Gastroesophageal sphincter (tissue), 4 donors: Measurements from ENCODE around the gene LENG8. TPM values are rescaled to one million over a fixed set of nuclear protein-coding genes. Genes with fewer than 3 reads are reported as not detected.

Experiments
- ATAC-seq: fragments of 150-250 bp; one replicate; pipeline ENCODE4 v1.9.1; 2016; ENCODE audit warnings: mild to moderate bottlenecking, moderate library complexity
- H3K27ac ChIP-seq, 4 donors: fragments of 200-600 bp; sonication (generic) in 3 of 4; 1 replicate in 3 of 4; 2 replicates in 1 of 4; pipeline ENCODE4 v1.5.1; 2016 to 2019
- H3K27me3 ChIP-seq: fragments of 200-600 bp; sonication (generic); one replicate; pipeline ENCODE4 v1.5.1; 2019
- H3K36me3 ChIP-seq, 2 donors: fragments of 200-600 bp; sonication (generic); one replicate each; pipeline ENCODE4 v1.5.1; 2019; ENCODE audit warnings: control low read depth in 1 of 2
- H3K4me1 ChIP-seq, 3 donors: fragments of 200-600 bp; sonication (generic); 1 replicate in 2 of 3; 2 replicates in 1 of 3; pipeline ENCODE4 v1.5.1; 2016 to 2019; ENCODE audit warnings: control low read depth in 2 of 3
- H3K4me3 ChIP-seq, 2 donors: fragments of 200-600 bp; sonication (generic); one replicate each; pipeline ENCODE4 v1.5.1; 2019; ENCODE audit warnings: mild to moderate bottlenecking in 1 of 2, moderate library complexity in 1 of 2
- H3K9me3 ChIP-seq, 3 donors: fragments of 200-600 bp; sonication (generic); one replicate each; pipeline ENCODE4 v1.5.1; 2017 to 2019; ENCODE audit warnings: control low read depth in 2 of 3
- EP300 ChIP-seq: sonication (generic); formaldehyde crosslinking; IDR thresholded peaks from one replicate; pipeline ENCODE4 v1.6.1; 2017; ENCODE audit warnings: antibody characterized with exemption, mild to moderate bottlenecking
- POLR2A ChIP-seq, 2 donors: fragments of 450-650 bp; IDR thresholded peaks; one replicate each; pipeline ENCODE4 v1.6.1; 2017; ENCODE audit warnings: antibody characterized with exemption in 2 of 2, mild to moderate bottlenecking in 2 of 2, moderate library complexity in 1 of 2
- POLR2AphosphoS5 ChIP-seq: sonication (generic); formaldehyde crosslinking; IDR thresholded peaks from one replicate; pipeline ENCODE4 v1.6.1; 2017; ENCODE audit warnings: antibody characterized with exemption
- WGBS, 2 donors: methylation state at CpG; one replicate each; pipeline ENCODE4 v1.1.5; 2018; ENCODE audit warnings: low coverage in 1 of 2; 5-methylcytosine and 5-hydroxymethylcytosine counted together
- total RNA-seq, 4 donors: library from RNA; depleted of rRNA; stranded (reverse); fragments of >200 nt; gene quantifications; one replicate each; pipeline ENCODE4 v1.1.0, GENCODE V29; 2016
- TF ChIP-seq, protein P1 (sequence below), 4 experiments: fragments of 200-600 bp in 2 of 4; fragments of 450-650 bp in 2 of 4; sonication (generic) in 1 of 4; IDR thresholded peaks; one replicate each; pipeline ENCODE4 v1.5.1; 2017 to 2019; ENCODE audit warnings: antibody characterized with exemption in 4 of 4, mild to moderate bottlenecking in 2 of 4, moderate library complexity in 2 of 4

Gene LENG8
- total RNA-seq, 4 donors from 2014 or later = 25.4 to 215 (median 80.9) TPM

DNA sequence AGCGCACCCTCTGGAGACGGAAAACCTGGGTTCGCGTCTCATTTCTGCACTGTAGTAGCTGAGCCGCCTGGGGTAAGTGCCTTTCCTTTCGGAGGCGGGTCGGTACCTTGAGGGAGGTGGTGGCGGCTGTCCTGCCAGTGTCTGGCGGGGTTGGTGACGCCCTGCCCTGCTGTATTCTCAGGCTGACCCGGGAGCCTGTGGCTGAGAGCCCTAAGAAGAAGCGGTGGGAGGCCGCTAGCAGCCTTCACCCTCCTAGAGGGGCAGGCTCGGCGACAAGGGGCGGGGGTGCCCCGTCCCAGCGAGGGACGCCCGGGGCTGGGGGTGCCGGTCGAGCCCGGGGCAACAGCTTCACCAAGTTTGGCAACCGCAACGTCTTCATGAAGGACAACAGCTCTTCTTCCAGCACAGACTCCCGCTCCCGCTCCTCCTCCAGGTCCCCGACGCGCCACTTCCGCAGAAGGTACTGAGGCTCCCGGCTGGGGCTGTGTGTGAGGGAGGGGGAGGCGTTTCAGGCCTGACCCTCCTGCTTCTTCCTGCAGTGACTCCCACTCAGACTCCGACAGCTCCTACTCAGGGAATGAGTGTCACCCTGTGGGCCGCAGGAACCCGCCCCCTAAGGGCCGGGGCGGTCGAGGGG is 6.9 kb downstream of the LENG8 start:
- Histone ChIP-seq H3K36me3 (peaks cover 0 to 97% of the 10 kb centered on the region in 2 donors), H3K27ac (no peak overlapping the region), H3K27me3 (no peaks in the 10 kb centered on the region), H3K4me1 (peaks cover 2 to 65% (median 12%) of the 10 kb centered on the region in 3 donors), H3K9me3 (no peaks in the 10 kb centered on the region), H3K4me3 (no peak overlapping the region)
- no peak for ATAC-seq
- 92% methylated on average over 4 of the region's 40 CpGs; no CpG with 5 or more reads in 1 of the 2 donors for WGBS, 2 donors
- TF ChIP-seq, protein P1, sequence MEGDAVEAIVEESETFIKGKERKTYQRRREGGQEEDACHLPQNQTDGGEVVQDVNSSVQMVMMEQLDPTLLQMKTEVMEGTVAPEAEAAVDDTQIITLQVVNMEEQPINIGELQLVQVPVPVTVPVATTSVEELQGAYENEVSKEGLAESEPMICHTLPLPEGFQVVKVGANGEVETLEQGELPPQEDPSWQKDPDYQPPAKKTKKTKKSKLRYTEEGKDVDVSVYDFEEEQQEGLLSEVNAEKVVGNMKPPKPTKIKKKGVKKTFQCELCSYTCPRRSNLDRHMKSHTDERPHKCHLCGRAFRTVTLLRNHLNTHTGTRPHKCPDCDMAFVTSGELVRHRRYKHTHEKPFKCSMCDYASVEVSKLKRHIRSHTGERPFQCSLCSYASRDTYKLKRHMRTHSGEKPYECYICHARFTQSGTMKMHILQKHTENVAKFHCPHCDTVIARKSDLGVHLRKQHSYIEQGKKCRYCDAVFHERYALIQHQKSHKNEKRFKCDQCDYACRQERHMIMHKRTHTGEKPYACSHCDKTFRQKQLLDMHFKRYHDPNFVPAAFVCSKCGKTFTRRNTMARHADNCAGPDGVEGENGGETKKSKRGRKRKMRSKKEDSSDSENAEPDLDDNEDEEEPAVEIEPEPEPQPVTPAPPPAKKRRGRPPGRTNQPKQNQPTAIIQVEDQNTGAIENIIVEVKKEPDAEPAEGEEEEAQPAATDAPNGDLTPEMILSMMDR (IDR thresholded peaks at IDR 0.05) = no peak
- TF ChIP-seq POLR2A (IDR thresholded peaks at IDR 0.05) (no peak), POLR2AphosphoS5 (no peak), EP300 (no peak)

DNA sequence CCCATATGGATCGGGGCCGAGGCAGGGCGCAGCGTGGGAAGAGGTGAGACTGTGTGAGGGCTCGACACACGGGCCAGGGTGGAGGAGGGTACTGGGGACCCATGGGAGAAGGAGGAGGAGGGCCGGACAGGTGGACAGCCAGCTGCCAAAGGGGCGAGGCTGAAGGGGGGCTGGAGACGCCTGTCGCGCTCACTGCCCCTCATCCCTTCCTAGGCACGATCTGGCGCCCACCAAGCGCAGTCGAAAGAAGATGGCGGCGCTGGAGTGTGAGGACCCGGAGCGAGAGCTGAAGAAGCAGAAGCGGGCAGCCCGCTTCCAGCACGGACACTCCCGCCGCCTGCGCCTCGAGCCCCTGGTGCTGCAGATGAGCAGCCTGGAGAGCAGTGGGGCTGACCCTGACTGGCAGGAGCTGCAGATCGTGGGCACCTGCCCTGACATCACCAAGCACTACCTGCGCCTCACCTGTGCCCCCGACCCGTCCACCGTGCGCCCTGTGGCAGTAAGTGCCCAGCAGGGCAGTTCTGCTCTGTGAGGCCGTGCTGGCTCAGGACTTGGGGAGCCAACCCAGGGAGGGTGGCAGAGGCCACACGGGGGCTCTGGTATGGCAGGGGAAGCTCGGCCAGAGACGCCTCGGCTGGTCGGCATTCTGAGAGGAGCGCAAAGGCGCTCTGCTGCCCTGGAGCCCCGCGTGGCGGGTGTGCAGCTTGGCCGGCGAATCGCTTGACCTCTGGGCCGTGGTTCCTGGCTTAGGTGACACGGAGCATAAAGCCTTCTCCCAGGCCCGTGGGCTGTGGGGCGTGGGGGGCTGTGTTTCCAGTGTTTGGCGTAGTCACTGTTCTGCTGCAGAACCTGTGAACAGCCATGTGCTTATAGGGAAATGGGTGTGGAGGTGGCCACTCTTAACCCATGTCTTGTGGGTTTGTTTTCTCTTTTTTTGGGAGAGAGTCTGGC is 7.7 kb downstream of the LENG8 start:
- 91 to 92% methylated on average over 8 to 19 of the region's 51 CpGs for WGBS, 2 donors
- H3K4me1 ChIP-seq = peaks cover 0 to 65% (median 9%) of the 10 kb centered on the region in 3 donors
- H3K9me3 ChIP-seq = no peaks in the 10 kb centered on the region
- TF ChIP-seq, protein P1 (IDR thresholded peaks at IDR 0.05) = no peak
- TF ChIP-seq EP300 = no peak
- H3K4me3 ChIP-seq = no peak overlapping the region
- H3K36me3 ChIP-seq = peaks cover 0 to 100% of the 10 kb centered on the region in 2 donors
- no peak overlapping the region for H3K27ac ChIP-seq
- no peak for ATAC-seq
- no peaks in the 10 kb centered on the region for H3K27me3 ChIP-seq

DNA sequence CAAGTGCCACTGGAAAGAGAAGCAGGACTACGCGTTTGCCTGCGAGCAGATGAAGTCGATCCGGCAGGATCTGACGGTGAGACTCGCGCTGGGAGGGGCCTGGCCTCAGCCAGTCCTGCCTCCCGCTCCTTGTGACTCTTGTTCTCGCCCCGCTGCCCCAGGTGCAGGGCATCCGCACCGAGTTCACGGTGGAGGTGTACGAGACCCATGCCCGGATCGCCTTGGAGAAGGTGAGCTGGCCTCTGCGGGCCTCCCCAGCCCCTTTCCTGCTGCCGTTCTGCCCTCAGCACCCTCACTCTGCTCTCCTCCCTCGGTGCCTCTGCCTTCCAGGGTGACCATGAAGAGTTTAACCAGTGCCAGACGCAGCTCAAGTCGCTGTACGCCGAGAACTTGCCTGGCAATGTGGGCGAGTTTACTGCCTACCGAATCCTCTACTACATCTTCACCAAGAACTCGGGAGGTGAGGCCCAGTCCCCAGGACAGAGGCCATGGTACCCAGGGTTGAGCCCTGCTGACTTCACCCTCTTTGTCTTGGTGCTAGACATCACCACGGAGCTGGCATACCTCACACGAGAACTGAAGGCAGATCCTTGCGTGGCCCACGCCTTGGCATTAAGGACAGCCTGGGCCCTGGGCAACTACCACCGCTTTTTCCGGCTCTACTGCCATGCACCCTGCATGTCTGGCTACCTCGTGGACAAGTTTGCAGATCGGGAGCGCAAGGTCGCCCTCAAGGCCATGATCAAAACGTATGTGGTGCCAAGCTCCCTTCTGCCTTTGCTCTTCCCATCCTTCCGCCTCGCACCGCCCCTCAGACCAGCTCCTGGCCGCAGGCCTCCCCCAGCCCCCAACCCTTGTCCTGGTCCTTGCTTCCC is 9.0 kb downstream of the LENG8 start:
- H3K27ac ChIP-seq = no peak overlapping the region
- 60 to 85% methylated on average over 3 to 15 of the region's 42 CpGs for WGBS, 2 donors
- H3K36me3 ChIP-seq = peaks cover 0 to 94% of the 10 kb centered on the region in 2 donors
- no peak overlapping the region for H3K4me3 ChIP-seq
- H3K9me3 ChIP-seq = no peaks in the 10 kb centered on the region
- no peaks in the 10 kb centered on the region for H3K27me3 ChIP-seq
- H3K4me1 ChIP-seq = peaks cover 0 to 65% (median 17%) of the 10 kb centered on the region in 3 donors
- TF ChIP-seq, protein P1 (IDR thresholded peaks at IDR 0.05) = no peak
- TF ChIP-seq EP300 (no peak), POLR2AphosphoS5 (no peak)
- ATAC-seq = no peak

DNA sequence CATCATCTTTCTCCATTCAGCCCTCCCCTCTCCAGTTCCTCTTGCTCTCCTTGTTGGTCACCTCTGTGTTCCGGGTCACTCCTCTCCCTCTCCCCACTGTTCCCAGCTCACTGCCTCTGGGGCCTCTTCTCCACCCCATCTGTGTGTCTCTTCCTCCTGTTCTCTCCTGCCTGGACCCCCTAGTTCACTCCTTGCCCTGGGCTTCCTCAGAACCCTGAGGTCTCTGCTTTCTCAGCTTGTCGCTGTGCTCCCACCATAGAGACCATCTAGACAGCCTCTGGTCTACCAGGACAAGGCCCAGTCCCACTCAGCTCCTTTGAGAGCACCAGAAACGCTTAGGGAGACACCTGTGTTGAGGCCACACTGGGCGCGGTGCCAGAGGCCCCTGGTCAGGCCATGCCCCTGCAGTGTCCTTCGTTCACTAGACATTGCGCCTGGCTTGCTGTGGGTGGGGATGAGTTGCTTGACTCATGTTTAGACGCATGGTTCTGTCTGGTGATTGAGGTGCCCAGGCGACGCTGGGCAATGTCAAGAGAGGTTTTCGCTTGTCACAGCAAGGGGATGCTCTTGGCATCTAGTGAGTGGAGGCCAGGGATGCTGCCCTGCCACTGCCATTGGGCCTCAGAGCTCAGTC is 9.8 kb downstream of the LENG8 start:
- H3K9me3 ChIP-seq = no peaks in the 10 kb centered on the region
- no peak overlapping the region for H3K27ac ChIP-seq
- H3K4me3 ChIP-seq = no peak overlapping the region
- no peaks in the 10 kb centered on the region for H3K27me3 ChIP-seq
- WGBS, 2 donors = 70 to 92% methylated on average over 2 of the region's 11 CpGs
- peaks cover 0 to 87% of the 10 kb centered on the region in 2 donors for H3K36me3 ChIP-seq
- no peak for ATAC-seq
- no peak for TF ChIP-seq POLR2A (IDR thresholded peaks at IDR 0.05)
- no peak for TF ChIP-seq POLR2AphosphoS5
- TF ChIP-seq, protein P1 (IDR thresholded peaks at IDR 0.05) = no peak
- no peak for TF ChIP-seq EP300
- peaks cover 0 to 64% (median 17%) of the 10 kb centered on the region in 3 donors for H3K4me1 ChIP-seq
